Kidney epithelial cell (primary cell): ENCODE results near the gene REV3L. TPM values are rescaled to one million over a fixed set of nuclear protein-coding genes. Genes with fewer than 3 reads are reported as not detected.
"Not testable (repeated sequence)": the region's sequence is repeated elsewhere in the genome, so short reads cannot be mapped to it uniquely, and the experiment has no call there.

Source experiments
- DNase-seq: peaks from one replicate; pipeline ENCODE4 v3.0.0-alpha.2; 2010; ENCODE audit warnings: low read depth
- H3K27me3 ChIP-seq: 2 replicates; pipeline ENCODE4 v1.6.0; 2011; ENCODE audit warnings: low read length; ENCODE audit not compliant: control insufficient read depth, insufficient read depth
- H3K36me3 ChIP-seq: 2 replicates; pipeline ENCODE4 v1.5.1; 2011; ENCODE audit warnings: low read length; ENCODE audit not compliant: control insufficient read depth, insufficient read depth
- H3K4me3 ChIP-seq: 2 replicates; pipeline ENCODE4 v1.5.1; 2011; ENCODE audit warnings: low read depth, mild to moderate bottlenecking, control low read depth, low read length
- total RNA-seq: library from RNA; depleted of rRNA; stranded (reverse); fragments of >200 nt; gene quantifications from 2 replicates; pipeline ENCODE4 v1.2.3, GENCODE V29; 2015
- TF ChIP-seq, protein P1 (sequence below): IDR thresholded peaks from 2 replicates; pipeline ENCODE4 v1.5.1; 2011; ENCODE audit warnings: mild to moderate bottlenecking, moderate library complexity, low read length, control low read depth, inconsistent platforms; ENCODE audit not compliant: insufficient read depth, poor library complexity, severe bottlenecking

Gene REV3L
- total RNA-seq, 1 donor from 2014 or later, result 35.7 TPM

DNA sequence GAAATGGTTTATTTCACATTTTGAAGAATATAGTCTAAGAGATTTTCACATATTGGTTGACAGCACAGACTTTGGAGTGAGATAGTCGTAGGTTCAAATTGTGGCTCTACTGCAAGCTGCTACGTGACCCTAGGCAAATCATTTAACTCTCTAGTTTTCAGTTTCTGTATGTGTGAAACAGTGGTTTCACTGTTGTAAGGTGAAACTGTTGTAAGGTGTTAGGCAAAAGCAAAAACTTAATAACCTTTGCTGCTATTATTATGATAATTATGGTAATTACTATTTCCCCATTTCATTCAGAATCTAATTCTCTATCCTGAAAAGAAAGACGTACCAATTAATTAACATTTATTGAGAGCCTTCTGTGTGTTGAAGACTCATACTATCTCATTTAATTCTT lies 144.2 kb downstream of the REV3L start:
- no peak for DNase-seq
- Histone ChIP-seq H3K4me3 (no peak overlapping the region), H3K27me3 (no peaks in the 10 kb centered on the region), H3K36me3 (peaks cover 1% of the 10 kb centered on the region)
- TF ChIP-seq, protein P1, sequence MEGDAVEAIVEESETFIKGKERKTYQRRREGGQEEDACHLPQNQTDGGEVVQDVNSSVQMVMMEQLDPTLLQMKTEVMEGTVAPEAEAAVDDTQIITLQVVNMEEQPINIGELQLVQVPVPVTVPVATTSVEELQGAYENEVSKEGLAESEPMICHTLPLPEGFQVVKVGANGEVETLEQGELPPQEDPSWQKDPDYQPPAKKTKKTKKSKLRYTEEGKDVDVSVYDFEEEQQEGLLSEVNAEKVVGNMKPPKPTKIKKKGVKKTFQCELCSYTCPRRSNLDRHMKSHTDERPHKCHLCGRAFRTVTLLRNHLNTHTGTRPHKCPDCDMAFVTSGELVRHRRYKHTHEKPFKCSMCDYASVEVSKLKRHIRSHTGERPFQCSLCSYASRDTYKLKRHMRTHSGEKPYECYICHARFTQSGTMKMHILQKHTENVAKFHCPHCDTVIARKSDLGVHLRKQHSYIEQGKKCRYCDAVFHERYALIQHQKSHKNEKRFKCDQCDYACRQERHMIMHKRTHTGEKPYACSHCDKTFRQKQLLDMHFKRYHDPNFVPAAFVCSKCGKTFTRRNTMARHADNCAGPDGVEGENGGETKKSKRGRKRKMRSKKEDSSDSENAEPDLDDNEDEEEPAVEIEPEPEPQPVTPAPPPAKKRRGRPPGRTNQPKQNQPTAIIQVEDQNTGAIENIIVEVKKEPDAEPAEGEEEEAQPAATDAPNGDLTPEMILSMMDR, result no peak

DNA sequence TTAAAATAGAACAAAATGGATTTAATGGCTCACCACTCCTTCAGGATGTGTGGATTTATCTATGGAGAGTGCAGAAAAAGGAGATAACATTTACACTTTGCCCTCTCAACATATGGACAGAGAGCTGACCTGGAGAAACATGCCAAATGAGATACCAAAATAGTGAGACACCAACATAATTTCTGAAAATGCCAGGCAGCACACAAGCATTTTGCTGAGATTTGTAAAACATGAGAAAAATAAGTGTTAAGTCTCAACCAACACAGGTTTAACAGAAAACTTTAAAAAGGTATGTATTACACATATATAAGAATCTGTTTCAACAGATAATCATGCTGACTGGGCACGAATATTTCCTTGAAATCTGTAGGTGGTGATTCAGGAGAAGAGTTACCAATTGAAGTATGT lies 145.2 kb downstream of the REV3L start:
- DNase-seq, result no peak
- no peak overlapping the region for H3K4me3 ChIP-seq
- H3K27me3 ChIP-seq, result no peaks in the 10 kb centered on the region
- H3K36me3 ChIP-seq, result peaks cover 1% of the 10 kb centered on the region
- TF ChIP-seq, protein P1, result no peak

DNA sequence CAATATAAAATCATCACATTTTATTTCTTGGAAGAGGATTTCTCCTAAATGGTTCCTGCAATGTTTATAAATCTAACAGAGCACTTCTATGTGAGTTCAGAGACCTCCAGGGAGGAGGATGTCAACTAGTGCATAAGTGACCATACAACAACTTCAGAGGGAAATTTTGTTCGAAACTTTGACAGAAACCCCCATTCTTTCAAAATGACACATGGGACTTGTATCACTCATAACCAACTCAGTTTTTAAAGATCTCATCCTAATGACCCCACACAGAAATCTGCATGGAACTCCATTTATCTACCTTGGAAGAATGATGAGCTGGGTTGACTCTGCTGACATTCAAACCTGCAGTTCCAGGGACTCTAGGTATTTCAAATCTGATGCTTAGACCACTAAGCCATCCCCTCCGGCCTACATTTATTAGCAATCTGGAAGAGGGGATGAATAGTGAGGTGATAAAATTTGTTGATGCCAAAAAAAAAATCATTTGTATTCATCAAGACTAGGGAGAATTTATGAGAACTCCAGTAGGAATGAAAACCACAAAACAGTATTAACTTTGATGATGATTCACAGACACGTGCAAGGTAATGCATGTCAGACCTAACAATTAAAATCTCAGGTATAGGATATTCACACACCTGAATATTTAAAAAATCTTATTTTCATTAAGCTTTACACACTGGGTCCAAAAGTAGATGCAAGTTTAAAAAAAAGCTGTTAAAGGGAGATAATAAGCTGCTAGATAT lies 153.0 kb downstream of the REV3L start:
- no peak for DNase-seq
- H3K27me3 ChIP-seq, result no peaks in the 10 kb centered on the region
- TF ChIP-seq, protein P1, result no peak

DNA sequence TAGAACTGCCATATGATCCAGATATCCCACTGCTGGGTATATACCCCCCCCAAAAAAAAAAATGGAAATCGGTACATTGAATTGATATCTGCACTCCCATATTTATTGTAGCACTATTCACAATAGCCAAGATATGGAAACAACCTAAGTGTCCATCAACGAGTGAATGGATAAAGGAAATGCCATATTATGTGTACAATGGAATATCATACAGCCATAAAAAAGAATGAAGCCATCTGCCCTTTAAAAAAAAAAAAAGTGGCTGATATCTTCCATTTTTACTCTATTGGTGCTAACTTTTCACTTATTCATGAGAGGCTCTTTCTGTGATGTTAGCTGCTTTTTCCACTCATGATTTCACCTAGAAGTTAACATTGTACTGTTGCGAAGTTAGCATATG lies 156.5 kb downstream of the REV3L start:
- DNase-seq, result no peak
- Histone ChIP-seq H3K4me3 (no peak overlapping the region), H3K27me3 (no peaks in the 10 kb centered on the region), H3K36me3 (no peaks in the 10 kb centered on the region)
- TF ChIP-seq, protein P1, result no peak

More for the DNA sequence above, 153.0 kb downstream of the REV3L start:
- no peak overlapping the region for H3K4me3 ChIP-seq
- no peaks in the 10 kb centered on the region for H3K36me3 ChIP-seq

DNA sequence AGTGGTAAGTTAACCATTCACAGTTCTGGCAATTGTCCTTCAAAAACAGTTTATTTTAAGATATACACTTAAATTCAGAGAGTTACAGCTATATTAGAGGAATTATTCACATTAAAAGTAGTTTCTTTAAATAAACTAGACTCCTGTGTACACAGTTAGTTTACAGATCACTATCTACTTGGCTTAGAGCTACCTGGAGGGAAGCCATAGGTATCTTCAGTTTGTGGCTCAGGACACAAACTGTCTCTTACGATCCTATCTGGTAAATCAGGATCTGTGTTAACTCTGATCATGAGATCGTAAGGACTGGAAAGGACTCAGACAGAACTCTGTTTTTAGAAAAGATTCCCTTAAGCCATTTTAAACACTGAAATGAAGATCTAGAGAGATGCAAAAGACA lies 160.9 kb downstream of the REV3L start:
- TF ChIP-seq, protein P1, result no peak
- DNase-seq, result no peak
- H3K4me3 ChIP-seq, result no peak overlapping the region
- no peaks in the 10 kb centered on the region for H3K27me3 ChIP-seq
- no peaks in the 10 kb centered on the region for H3K36me3 ChIP-seq

DNA sequence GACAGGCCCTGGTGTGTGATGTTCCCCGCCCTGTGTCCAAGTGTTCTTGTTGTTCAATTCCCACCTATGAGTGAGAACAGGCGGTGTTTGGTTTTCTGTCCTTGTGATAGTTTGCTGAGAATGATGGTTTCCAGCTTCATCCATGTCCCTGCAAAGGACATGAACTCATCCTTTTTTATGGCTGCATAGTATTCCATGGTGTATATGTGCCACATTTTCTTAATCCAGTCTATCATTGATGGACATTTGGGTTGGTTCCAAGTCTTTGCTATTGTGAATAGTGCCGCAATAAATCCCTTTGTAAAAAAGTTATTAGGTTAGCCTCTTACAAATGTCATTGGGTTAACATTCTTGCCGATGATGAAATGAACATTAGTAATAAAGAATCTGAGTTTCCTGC lies 175.1 kb downstream of the REV3L start:
- DNase-seq, H3K4me3 ChIP-seq, H3K36me3 ChIP-seq, H3K27me3 ChIP-seq: not testable (repeated sequence)
